Measurements from ENCODE around the gene APEH. TPM values are rescaled to one million over a fixed set of nuclear protein-coding genes. Genes with fewer than 3 reads are reported as not detected.

The APEH gene
- total RNA-seq, 4 donors from 2014 or later: 46.7 to 60.8 (median 55.0) TPM

DNA sequence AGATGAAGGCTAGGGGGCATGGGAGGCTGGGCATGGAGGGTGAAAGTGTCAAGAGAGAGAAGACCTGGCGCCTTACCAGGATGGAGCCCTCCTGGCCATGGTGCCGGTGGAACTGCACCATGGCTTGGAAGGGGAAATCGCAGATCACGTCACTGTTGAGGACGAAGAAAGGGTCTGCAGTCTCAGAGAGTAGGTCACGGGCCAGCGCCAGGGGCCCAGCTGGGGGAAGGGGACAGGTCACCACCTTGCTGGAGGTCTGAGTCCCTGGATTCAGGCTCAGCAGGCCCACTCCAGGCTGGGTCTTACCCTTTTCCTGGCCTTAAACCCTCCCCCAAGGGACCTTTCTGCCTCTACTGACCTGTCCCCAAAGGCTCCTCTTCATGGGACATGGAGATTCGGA, 48.7 kb downstream of the APEH start:
- TF ChIP-seq, protein P1, sequence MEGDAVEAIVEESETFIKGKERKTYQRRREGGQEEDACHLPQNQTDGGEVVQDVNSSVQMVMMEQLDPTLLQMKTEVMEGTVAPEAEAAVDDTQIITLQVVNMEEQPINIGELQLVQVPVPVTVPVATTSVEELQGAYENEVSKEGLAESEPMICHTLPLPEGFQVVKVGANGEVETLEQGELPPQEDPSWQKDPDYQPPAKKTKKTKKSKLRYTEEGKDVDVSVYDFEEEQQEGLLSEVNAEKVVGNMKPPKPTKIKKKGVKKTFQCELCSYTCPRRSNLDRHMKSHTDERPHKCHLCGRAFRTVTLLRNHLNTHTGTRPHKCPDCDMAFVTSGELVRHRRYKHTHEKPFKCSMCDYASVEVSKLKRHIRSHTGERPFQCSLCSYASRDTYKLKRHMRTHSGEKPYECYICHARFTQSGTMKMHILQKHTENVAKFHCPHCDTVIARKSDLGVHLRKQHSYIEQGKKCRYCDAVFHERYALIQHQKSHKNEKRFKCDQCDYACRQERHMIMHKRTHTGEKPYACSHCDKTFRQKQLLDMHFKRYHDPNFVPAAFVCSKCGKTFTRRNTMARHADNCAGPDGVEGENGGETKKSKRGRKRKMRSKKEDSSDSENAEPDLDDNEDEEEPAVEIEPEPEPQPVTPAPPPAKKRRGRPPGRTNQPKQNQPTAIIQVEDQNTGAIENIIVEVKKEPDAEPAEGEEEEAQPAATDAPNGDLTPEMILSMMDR (IDR thresholded peaks at IDR 0.05): no peak
- no peak for ATAC-seq (ENCODE audit: low FRiP score)
- no peak for DNase-seq (ENCODE audit: low spot score)

DNA sequence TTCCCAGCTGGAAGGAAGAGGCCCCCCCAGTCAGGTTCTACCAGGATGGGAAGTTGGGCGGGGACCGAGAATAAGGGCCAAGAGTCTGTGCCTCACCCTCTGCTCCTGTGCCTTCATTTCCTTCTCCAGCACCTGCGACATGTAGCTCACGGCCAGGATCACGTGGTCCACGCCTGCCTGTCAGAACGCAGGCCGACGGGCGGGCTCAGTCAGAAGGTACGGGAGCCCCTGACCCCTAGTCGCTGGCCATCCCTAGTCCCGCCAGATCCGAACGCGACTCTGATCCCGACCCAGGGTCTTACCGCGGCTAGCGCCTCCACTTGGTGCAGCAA, 49.1 kb downstream of the APEH start:
- TF ChIP-seq, protein P1 (IDR thresholded peaks at IDR 0.05): no peak
- ATAC-seq (ENCODE audit: low FRiP score): peak; percentile 10
- no peak for DNase-seq (ENCODE audit: low spot score)

DNA sequence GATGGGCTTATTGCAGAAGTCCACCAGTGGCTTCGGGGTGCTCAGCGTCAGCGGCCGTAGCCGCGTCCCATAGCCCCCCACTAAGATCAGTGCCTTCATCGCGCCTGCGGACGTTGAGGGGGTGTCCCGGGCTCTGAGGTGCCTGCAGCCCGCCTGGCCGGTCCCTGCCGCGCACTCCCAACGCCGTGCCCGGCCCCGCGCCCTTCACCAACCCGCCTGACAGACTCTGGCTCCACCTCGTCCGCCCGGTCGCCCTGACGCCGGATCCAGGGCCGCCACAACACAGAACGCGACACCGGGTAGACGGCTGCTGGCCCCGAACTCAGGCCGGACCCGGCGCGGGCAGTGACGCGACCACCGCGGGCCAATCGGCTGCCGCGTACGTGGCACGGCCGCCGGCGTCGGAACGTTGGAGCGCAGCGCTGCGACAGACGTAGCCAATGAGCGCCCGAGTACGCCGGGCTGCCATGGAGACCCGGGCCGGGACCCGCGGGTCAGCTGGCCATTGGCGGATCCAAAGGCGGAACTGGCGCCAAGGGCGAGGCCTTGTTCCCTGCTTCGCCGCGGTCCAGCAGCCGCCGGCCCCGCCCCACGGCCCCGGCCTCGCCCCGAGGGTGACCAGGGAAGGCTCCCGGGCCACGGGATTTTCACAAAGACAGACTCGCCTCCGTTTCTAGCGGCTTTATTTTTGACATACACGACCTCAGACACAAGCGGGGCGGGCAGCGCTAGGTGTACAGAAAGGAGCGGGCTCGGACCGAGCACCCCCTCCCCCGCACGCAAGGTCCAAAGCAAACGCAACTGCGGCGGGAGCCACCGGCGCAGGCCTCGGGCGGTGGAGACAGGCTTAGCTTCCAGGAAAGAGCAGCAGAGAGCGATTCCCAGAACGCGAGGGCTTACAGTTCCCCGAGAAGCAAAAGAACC, 49.7 kb downstream of the APEH start, which contains the start of gene GMPPB:
GMPPB (minus strand) TSS at position 324 of the 924 bp plus-strand sequence; CDS start at position 99, 225 bp downstream.
- ATAC-seq (ENCODE audit: low FRiP score): peak; percentile 93
- TF ChIP-seq, protein P1 (IDR thresholded peaks at IDR 0.05): no peak
- peak; percentile 88 for DNase-seq (ENCODE audit: low spot score)

DNA sequence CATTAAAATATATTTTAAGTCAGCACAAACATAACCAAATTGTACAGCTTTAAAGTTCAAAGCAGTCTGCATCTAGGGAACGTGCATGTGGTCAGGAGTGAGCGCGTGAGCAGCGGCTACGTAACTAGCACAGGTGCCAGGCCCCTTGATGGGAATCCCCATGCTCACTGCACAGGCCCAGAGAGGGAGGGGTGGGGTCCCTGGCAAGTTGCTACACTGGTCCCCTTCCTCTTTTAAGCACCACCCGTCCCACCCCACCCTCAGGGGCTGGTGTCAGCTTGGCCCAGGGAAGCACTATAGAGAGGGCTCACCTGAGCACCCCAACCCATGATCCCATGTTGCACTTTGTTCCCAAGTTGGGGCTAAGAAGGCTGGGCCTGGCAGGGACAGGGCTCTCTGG, 50.4 kb downstream of the APEH start:
- no peak for ATAC-seq (ENCODE audit: low FRiP score)
- no peak for DNase-seq (ENCODE audit: low spot score)
- TF ChIP-seq, protein P1 (IDR thresholded peaks at IDR 0.05): no peak

DNA sequence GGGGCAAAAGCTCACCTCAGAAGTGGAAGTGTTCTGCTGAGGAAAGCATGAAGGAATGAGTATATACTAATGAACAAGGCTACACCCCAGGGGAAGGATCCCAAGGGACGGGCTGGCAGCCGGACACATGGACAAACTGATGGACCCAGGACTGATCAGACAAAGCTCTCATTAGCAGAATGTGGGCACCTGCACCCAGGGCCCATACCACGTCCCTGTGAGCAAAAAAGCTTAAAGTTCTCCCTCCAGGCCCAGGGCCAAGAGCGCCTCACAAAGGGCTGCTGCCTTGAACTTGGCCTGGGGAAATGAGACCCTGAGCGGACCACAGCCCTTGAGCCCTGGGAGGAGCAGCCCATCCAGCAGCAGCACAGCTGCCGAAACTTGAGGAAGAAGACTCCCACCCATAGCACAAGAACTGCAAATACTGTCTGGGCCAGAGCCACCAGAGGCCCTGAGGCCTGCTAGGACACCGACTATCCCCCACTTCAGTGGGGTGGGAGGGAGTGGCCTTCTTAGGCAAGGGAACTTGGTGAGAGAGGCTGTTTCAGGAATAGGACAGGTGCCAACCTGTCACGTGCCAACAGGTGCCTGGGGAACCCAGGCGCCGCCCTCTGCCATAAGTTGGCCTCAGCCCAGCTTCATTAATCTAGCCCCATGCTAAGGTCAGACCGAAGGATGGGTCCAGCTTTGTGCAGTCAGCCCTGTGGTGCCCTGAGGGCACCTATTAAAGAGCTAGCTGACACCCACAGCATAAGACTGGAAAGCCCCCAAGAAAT, 51.9 kb downstream of the APEH start:
- no peak for DNase-seq (ENCODE audit: low spot score)
- ATAC-seq (ENCODE audit: low FRiP score): no peak
- TF ChIP-seq, protein P1 (IDR thresholded peaks at IDR 0.05): no peak

DNA sequence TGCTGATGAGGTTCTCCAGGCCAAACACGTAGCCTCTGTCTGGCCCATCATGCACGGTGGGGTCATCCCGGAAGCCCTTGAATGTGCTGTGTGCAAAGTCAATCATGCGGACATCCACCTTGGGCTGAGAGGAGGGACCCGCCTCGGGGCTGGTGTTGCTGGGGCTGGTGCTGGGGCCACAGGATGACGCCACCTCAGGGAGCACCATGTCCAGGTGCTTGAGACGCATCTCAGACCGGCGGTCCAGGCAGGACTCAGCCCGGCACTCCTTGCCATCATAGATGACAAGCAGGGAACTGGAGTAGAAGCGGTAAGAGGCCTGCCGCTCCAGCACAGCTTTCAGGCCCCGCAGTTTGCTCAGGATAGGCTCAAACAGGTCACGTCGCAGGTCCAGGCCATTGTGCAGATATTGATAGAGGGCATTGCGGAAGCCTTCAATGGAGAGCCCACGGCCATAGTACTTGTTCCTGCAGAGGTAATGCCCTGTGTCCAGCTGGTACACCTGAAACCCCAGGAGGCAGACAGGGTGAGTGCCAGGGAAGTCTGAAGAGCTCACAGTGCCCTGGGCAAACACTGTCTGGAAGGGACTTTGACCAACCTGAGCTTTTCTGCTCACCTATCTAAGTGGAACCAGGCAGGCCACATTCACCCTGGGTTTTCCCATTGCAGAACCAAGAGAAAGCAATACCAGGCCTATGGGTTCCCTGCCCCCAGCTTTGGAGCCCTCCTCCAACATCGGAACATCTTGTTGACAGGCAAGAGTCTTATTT, 53.2 kb downstream of the APEH start:
- ATAC-seq (ENCODE audit: low FRiP score): no peak
- TF ChIP-seq, protein P1 (IDR thresholded peaks at IDR 0.05): no peak
- DNase-seq (ENCODE audit: low spot score): no peak

All from omental fat pad (tissue), 4 donors.